SK-N-SH treated with all-trans-retinoic acid at 6 μM for 48 hours (cell line): ENCODE results near the gene CTSF.
"Not testable (repeated sequence)": the region's sequence is repeated elsewhere in the genome, so short reads cannot be mapped to it uniquely, and the experiment has no call there.

Source experiments
- ESRRG ChIP-seq: fragments of 250-450 bp; sonication (Bioruptor Pico); IDR thresholded peaks from 2 replicates; pipeline ENCODE4 v1.6.1; 2021; ENCODE audit warnings: mild to moderate bottlenecking
- ZFP30 ChIP-seq: fragments of 450-650 bp; formaldehyde crosslinking; IDR thresholded peaks from 2 replicates; pipeline ENCODE4 v1.5.0; 2022; ENCODE audit warnings: mild to moderate bottlenecking, moderate library complexity

DNA sequence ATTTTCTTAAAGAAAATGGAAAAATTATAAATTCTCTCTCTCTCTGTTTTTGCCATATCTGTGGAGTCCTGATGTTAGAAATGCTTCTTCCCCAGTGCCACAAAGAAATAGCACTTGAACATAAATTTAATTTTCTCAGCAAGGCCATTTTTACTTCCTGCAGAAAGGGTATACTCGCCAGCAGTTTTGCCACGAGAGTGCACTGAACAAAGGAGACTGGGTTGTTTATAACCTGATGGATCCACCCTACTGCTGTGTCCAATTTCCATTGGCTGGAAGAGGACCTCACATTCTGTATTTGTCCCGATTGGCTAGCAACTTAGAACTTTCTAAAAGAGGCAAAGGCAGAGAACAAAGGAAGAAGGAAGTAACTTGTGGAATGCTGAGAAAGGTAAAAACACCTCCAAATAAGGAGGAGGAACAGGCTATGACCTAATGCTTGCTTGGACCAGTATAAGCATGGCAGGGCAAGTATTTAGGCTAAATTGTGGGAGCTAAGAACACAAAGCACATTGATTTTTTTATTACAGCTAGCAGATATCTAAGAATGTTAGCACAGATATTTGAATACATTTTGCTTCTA, 14.2 kb upstream of the CTSF start:
- TF ChIP-seq ZFP30; ESRRG (CRISPR knock-in tag): not testable (repeated sequence)
